Non-pigmented ciliary epithelial cell (primary cell): ENCODE measurements around the gene ITFG1.
"Not testable (repeated sequence)": the region's sequence is repeated elsewhere in the genome, so short reads cannot be mapped to it uniquely, and the experiment has no call there.

Source experiments
- DNase-seq: peaks from one replicate; pipeline ENCODE4 v3.0.0-alpha.2; 2010; ENCODE audit warnings: low read depth

ITFG1 gene

DNA sequence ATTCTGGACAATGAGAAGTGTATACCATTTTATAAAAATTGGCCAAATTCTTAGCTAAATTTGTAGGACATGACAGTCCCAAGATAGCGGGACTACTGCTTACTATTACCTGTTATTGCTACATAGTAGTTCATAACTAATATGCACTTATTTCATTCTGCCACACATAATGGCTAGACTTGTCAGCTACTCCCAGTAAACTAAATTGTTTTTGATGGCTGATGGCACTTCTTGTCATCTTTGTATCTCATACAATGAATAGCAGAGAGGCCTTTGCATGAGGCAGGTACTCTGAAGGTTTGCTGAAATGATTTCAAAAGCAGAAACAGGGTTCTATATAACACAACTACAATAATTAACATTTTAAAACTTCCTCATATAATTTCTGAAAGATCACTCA, 44.0 kb downstream of the ITFG1 start:
- no peak for DNase-seq

DNA sequence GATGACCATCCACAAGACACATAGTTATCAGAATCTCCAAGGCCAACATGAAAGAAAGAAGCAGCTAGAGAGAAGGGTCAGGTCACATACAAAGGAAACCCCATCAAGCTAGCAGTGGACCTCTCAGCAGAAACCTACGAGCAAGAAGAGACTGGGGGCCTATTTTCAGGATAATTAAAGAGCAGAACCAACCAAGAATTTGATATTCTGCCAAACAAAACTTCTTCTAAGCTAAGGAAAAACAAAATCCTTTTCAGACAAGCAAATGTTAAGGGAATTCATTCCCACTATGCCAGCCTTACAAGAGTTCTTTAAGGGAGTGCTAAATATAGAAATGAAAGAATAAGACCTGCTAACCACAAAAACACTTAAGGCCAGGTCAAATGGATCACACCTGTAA, 47.8 kb downstream of the ITFG1 start:
- DNase-seq: no peak

DNA sequence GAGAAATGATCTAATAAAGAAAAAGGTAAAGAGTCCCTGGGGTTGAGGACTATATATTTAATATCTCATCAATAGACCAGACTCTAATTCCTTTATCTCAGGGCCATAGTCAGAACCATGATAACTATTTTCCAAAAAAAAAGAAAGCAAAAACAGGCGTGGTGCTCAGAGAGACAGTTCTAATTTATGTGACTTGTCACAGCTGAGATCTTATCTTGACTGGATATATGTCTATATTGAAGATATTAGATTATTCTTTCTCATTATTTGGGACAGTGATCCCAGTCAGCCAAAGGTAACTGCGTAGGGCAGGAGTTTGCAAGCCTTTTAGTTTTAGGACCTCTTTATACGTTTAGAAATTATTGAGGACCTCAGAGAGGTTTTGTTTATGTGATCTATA, 52.4 kb downstream of the ITFG1 start:
- DNase-seq: no peak

DNA sequence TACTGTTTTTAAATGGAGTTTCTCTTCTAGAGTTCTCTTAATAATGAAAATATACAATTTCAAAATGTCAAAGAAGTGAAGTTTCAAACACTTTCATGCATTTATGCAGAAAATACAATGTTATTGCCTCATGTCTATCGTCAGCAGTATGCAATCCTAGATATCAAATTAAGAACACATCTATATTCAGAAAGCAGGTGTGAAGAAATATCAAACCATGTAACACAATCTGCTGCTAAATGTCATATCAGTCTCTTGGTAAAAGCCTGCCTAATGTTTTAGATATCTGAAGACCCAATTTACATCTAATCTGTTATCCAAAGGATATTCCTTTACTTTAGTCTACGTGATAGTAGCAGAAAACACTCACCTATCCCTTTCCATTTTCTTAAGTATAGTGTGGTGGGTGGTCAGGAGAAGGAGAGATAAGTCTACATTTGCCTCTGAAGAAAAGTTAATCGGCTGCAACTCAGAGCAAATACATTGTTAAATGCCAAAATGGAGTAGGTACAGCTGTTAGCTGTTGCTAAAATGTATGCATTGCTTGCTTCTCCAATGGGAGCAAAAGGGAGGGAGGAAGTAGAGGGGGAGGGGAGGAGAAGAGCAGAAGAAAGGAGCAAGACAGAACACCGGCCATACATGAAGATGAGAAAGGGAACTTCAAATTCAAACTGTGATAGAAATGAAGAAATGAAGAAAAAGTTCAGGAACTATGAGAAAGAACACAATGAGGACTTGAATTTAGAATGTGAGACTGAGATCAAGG, 64.9 kb downstream of the ITFG1 start:
- DNase-seq: no peak

DNA sequence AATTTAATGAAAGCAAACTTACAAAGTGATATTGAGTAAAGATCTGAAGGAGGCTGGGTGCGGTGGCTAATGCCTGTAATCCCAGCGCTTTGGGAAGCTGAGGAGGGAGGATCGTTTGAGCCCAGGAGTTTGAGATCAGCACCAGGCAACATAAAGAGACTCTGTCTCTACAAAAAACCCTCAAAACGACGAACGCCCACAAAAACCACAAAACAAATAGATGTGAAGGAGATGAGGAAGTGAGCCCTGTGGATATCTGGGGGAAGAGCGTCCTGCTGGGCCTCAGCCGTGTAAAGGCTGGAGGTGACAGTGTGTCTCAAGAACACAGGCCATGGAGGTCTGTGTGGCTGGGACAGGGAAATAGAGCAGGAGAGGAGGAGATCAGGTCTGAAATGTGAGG, 68.8 kb downstream of the ITFG1 start:
- DNase-seq: peak; percentile 51

DNA sequence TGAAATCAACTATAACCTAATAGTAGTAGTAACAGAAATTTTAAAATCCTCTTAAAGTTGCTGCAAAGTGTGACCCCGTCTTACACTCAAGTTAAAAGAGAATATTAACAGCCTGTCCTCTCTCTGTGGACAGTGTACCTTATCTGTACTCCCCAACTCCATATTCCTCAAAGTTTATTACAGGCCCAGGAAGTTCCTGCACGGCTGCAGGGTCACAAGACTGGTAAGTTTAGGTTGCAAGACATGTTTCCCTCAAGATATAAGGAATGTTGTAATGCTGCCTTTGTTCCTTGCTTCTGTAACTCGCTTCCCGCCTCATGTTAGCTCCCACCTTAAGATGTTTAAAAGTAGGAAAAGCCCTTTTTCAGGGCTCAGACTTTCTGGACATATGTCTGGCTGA, 72.2 kb downstream of the ITFG1 start:
- DNase-seq: no peak

DNA sequence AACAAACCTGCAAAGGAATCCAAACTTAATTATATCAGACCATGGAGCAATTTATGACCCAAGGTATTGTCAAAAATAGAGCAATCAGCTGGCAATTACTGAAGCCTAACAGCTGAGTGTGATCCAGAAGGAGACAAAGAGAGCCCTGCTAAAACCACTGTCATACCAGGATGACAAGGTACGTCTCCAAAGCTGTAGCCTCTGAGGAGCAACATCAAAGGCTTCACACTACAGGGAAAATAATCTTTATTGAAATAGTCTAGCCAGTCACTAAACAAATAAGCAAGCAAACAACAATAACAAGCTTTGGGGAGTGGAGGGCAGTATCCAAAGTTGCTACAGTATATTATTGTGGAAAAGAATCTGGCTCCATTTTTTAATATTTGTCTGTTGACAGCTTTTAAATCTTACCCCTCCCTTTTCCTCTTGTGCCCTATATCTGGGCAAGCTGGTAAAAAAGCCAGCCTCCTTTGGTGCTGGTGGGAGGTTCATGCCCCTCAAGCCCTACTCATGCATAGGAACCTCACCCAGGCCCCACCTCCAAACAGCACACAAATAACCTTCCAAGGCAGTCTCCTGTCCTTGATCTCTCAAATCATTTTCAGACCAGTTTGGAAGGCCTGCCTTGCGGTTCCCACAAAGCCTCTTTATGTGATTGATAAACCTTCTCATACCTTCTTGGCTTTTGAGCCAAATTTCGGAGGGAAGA, 73.7 kb downstream of the ITFG1 start:
- DNase-seq: no peak

DNA sequence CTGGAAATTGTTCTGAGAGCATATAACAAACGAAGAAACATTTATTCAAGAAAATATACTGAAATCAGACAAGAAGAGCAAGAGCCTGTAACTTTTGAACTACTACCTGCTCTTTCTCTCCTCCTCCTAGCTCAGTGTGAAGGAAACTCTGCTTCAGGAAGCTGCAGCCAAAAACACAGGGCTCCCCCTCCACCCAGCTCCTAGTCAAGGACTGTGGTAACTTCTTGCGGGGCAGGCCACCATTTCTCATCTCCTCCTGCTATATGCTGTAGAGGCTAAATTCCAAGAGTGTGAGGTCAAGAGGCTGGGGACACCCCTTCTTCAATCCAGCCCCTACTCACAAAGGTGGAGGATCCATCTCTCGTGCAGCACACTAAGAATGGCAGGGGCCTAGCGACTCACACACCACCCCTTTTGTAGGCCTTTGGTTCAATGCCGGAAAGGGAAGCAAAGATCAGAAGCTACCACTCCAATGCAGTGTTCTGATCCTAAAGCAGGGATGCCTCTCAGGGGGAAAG, 74.6 kb downstream of the ITFG1 start:
- no peak for DNase-seq

DNA sequence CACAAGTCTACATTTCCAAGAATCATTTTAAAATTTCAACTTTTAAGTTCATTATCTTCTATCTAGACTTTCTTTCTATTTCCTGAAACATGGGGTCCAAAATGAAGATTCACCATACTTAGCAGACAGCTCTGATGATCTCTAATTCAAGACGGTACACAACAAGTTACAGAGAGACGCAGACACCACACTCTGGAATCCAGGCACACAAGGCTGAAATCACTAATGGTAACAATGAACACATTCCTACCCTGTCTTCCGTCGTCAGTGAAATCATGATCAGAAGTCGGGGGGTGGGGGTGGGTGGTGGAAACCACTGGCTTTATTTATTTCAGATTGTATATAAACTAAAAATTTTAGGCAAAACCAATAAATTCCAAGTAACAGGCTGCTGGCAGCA, 78.5 kb downstream of the ITFG1 start:
- DNase-seq: no peak

DNA sequence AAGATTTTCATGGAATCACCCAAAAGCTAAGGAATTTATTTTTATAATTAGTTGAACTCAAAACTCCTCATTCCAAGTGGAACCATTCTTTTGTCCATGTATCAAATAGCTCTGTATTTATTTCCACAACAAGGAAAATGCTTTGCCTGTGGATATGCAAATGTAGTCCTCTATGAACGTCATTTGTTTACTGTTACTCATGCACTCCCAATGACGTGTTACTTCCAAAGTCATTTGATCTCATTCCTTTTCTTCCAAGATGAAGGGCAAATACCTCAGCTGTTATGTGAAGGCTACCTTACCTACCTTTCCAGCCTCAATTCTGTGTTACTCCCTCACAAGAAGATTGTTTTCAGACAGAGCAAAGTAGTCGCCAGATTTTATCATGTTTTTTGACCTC, 83.7 kb downstream of the ITFG1 start:
- DNase-seq: no peak

DNA sequence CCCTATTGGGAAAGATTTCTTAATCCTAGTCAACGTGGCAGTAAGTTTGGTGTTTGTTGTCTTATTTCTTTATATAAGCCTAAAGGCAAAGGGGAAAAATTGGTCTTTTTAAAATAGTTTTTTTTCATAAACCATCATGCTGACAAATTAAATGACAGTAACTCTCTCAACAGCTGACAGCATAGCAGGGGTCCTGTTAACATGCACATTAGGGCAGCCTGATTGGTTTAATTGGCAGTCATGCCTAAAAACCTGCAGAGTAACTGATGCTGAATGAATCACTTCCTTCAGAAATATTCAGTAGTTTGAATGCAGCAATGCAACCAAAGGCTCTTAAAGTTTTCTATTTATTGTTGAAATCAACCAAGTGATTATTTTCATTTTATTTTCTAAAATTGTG, 85.4 kb downstream of the ITFG1 start:
- DNase-seq: no peak

DNA sequence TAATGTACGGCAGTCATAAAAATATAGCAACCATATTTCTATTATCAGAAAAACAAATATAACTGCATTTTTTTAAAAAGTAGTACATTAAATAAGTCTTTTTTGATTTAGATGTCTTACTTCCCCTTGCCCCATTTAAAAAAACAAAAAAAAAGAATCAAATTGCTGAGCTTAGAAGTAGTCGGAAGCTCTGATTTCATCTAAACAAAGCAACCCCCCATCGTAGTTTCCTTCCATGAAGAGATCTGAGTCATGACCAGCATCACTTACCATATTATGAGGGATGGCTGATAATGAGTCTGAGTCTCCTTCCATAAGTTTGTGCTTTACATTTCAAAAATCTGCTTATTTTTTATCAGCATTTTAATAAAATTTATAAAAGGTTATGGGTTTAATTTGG, 86.2 kb downstream of the ITFG1 start:
- peak; percentile 40 for DNase-seq

DNA sequence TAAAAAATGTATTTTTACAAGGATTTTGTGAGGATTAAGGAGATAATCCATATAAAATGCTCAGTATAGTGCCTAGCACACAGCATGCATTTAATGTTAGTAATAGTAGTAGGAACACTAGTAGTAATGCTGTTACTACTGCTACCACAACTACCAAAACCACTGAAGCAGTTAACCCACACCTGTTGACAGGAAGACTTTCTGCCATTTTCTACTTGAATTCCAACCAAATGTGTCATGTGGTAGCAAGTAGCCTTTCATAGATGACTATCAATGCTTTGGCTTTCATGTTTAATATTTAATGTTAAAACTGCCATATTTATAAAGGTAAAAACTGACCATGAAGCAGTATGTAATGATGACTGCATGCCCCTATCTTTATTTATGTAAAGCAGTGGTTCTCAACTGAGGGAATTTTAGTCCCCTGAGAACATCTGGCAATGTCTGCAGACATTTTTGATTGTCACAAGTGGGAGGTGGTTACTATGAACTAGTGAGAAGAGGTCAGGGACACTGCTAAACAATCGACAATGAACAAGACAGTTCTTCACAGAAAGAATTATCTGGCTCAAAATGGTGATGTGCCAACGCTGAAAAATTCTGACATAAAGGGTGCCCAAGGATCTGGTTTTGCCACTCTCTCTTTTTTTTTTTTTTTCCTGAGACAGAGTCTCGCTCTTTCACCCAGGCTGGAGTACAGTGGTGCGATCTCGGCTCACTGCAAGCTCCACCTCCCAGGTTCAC, 89.4 kb downstream of the ITFG1 start:
- DNase-seq: no peak

DNA sequence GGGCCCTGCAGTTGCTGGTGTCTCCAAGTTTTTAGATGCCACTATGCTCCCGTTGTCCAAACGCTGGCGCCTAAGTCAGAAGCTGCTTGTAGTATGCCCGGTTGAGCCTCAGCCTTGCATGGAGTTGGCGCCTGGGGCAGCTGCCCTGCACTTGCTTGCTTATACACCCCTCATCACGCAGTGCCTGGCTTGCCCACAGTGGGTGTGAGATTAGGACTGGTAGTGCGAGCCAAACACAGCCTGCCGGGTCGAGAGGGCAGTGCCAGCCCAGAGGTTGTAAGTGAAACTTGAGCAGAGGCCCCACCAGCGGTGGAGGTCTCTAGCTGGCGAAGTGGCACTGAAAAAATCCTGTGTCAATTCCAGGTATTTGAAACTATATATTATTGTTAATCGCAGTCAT, 90.3 kb downstream of the ITFG1 start:
- no peak for DNase-seq

DNA sequence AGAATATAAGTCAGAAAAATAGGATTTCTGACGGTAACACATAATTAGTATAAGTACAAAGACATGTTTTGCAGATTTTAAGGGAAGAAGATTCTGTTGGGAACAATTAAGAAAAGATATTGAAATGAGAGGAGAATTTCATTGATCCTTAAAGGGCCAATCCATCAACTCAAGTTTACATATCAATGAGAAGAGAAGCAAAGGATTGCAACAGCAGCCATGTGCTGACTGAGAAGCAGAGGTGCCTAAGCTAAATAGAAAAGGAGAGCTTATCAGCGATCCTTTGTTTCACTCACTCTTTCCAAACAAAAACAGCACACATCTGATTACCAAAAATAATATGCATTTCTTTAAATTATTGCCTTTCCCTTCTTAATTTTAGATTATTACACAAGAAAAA, 94.6 kb downstream of the ITFG1 start:
- DNase-seq: no peak

DNA sequence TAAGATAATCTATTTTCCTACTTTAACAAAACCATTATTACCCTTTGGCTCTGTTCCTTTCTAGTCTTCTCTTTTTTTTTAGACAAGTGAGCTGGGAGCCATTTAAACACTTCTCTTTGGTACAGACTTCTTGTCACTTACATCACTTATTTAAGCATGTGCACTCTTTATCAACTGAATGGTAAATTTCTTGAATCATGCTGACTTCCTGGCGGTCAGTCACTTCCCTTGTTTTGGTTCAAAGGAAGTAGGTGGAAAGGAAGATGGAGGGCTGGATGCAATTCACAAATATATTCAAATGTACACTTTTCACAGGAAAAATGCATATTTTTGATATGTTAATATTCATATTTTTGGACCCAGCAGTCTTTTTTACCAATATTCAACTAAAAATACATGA, 97.1 kb downstream of the ITFG1 start:
- no peak for DNase-seq

DNA sequence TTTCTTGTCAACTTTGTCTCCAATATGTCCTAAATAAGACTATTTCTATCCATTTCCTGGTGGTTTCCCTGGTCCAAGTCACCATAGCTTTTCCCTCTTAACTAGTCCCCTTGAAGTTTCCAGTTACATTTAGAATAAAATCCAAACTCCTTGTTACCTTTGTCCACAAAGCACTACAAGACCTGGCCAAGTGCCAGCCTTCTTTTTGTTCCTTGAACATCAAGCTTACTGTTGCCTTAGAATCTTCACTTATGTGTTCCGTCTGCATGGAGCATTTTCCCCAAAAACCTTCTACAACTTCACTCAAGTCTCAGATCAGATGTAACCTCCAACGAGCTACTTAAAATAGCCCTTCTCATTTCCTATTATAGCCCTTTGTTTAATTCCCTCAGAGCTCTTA, 101.4 kb downstream of the ITFG1 start:
- no peak for DNase-seq

DNA sequence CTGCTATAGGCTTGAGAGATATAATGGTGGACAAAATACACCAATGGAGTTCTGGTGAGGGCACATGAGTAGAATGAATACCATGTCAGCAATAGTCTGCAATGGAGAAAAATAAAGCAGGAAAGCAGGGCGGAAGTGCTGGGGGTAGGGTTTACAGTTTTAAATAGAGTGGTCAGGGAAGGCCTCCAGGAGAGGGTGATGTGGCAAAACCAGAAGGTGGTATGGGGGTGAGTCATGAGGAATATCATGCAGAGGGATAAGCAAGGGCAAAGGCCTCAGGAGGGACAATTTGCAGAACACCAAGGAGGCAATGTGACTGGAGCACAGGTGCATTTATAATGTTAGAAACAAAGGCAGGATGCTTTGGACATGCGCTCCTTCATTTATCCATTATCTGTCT, 102.0 kb downstream of the ITFG1 start:
- no peak for DNase-seq

DNA sequence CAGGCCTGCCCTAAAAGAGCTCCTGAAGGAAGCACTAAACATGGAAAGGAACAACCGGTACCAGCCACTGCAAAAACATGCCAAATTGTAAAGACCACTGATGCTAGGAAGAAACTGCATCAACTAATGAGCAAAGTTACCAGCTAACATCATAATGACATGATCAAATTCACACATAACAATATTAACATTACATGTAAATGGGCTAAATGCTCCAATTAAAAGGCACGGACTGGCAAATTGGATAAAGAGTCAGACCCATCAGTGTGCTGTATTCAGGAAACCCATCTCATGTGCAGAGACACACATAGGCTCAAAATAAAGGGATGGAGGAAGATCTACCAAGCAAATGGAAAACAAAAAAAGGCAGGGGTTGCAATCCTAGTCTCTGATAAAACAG, 111.8 kb downstream of the ITFG1 start:
- DNase-seq: not testable (repeated sequence)

DNA sequence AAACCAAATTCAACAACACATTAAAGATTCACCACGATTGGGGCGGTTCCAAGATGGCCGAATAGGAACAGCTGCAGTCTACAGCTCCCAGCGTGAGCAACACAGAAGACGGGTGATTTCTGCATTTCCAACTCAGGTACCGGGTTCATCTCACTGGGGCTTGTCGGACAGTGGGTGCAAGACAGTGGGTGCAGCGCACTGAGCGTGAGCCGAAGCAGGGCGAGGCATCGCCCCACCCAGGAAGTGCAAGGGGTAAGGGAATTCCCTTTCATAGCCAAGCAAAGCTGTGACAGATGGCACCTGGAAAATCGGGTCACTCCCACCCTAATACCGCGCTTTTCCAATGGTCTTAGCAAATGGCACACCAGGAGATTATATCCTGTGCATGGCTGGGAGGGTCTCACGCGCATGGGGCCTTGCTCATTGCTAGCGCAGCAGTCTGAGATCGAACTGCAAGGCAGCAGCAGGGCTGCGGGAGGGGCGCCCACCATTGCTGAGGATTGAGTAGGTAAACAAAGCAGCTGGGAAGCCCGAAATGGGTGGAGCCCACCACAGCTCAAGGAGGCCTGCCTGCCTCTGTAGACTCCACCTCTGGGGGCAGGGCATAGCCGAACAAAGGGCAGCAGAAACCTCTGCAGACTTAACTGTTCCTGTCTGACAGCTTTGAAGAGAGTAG, 113.7 kb downstream of the ITFG1 start:
- not testable (repeated sequence) for DNase-seq

DNA sequence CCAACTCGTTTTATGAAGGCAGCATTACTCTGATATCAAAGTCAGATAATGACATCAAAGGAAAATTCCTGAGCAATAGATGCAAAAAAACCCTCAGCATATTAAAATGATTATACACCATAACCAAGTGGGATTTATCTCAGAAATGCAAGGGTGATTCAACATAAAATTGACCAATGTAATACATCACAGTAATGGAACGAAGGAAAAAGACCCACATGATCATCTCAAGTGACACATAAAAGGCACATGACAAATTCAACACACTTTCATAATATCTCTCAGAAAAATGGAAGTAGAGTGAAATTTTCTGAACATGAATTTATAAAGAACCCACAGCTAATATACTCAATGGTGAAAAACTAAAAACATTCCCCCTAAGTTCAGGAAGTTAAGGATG, 118.8 kb downstream of the ITFG1 start:
- DNase-seq: no peak

DNA sequence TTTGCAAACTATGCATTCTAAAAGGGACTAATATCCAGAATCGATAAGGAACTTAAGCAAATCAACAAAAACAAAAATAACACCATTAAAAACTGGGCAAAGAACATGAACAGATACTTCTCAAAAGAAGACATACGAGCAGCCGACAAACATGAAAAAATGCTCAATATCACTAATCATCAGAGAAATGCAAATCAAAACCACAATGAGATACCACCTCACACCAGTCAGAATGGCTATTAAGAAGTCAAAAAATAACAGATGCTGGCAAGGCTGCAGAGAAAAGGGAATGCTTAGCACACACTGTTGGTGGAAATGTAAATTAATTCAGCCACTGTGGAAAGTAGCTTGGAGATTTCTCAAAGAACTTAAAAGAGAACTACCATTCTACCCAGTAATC, 130.3 kb downstream of the ITFG1 start:
- DNase-seq: not testable (repeated sequence)
